IMR-90 (cell line): ENCODE measurements around the gene IST1. TPM values are rescaled to one million over a fixed set of nuclear protein-coding genes. Genes with fewer than 3 reads are reported as not detected.

Experiments used
- ATAC-seq: fragments of 200-7000 bp; cut with Tn5 transposase; 2 replicates; pipeline ENCODE4 v1.9.1; 2020; ENCODE audit warnings: low read depth, mild to moderate bottlenecking, moderate library complexity
- BruUV-seq: library from RNA; stranded (reverse); fragments of 400-500 nt; replicated peaks from 2 replicates; lab custom pipeline; 2021; lab: Mats Ljungman, UMichigan
- CTCF ChIA-PET: fragments of 300-600 bp; formaldehyde crosslinking; extraction: SDS; loops from one replicate; lab custom pipeline; 2021; ENCODE audit warnings: antibody characterized with exemption; lab: Yijun Ruan, JAX
- POLR2A ChIA-PET: fragments of 300-600 bp; sonication (Branson Sonifier 250); formaldehyde crosslinking; loops from one replicate; lab custom pipeline; 2022; ENCODE audit warnings: antibody characterized with exemption; ENCODE audit not compliant: unreplicated experiment; lab: Charles Lee
- DNase-seq: peaks from one replicate; pipeline ENCODE4 v3.0.0; 2013
- H2AFZ ChIP-seq: replicated peaks from 2 replicates; pipeline ENCODE3; 2013; ENCODE audit warnings: low read length, mild to moderate bottlenecking; ENCODE audit not compliant: poor library complexity
- H2AK5ac ChIP-seq: 2 replicates; pipeline ENCODE4 v1.6.1; 2013; ENCODE audit warnings: low read depth, low read length, inconsistent platforms
- H2AK9ac ChIP-seq: replicated peaks from 2 replicates; pipeline ENCODE3; 2013; ENCODE audit warnings: mild to moderate bottlenecking, low read depth, low read length, moderate library complexity; ENCODE audit not compliant: poor library complexity
- H2BK120ac ChIP-seq: 2 replicates; pipeline ENCODE4 v1.6.1; 2013; ENCODE audit warnings: low read depth, low read length, inconsistent platforms
- H2BK15ac ChIP-seq: 3 replicates; pipeline ENCODE4 v1.6.1; 2013; ENCODE audit warnings: low read depth, low read length, inconsistent platforms
- H2BK20ac ChIP-seq: 2 replicates; pipeline ENCODE4 v1.6.1; 2013; ENCODE audit warnings: low read depth, mild to moderate bottlenecking, inconsistent platforms, low read length, moderate library complexity
- H2BK5ac ChIP-seq: 2 replicates; pipeline ENCODE4 v1.6.1; 2013; ENCODE audit warnings: mild to moderate bottlenecking, low read depth, low read length, inconsistent platforms; ENCODE audit not compliant: poor library complexity, severe bottlenecking
- H3K14ac ChIP-seq: replicated peaks from 2 replicates; pipeline ENCODE4 v1.6.1; 2013; ENCODE audit warnings: low read depth, low read length, inconsistent platforms
- H3K18ac ChIP-seq: 2 replicates; pipeline ENCODE4 v1.6.1; 2013; ENCODE audit warnings: low read depth, low read length, control low read depth
- H3K23ac ChIP-seq: 2 replicates; pipeline ENCODE4 v1.6.1; 2013; ENCODE audit warnings: low read depth, low read length, inconsistent platforms
- H3K27ac ChIP-seq: 2 replicates; pipeline ENCODE4 v1.5.1; 2013; ENCODE audit warnings: mild to moderate bottlenecking, control low read depth, low read length; ENCODE audit not compliant: insufficient read depth
- H3K27me3 ChIP-seq: 2 replicates; pipeline ENCODE4 v1.6.1; 2013; ENCODE audit warnings: low read length; ENCODE audit not compliant: control insufficient read depth, insufficient read depth
- H3K36me3 ChIP-seq: 2 replicates; pipeline ENCODE4 v1.6.1; 2013; ENCODE audit warnings: low read length, mixed read lengths; ENCODE audit not compliant: control insufficient read depth, insufficient read depth
- H3K4ac ChIP-seq: 2 replicates; pipeline ENCODE4 v1.6.1; 2013; ENCODE audit warnings: low read depth, low read length, inconsistent platforms
- H3K4me1 ChIP-seq: 2 replicates; pipeline ENCODE4 v1.6.1; 2013; ENCODE audit warnings: low read length, mixed read lengths; ENCODE audit not compliant: control insufficient read depth, insufficient read depth
- H3K4me2 ChIP-seq: 2 replicates; pipeline ENCODE4 v1.6.1; 2013; ENCODE audit warnings: low read depth, mild to moderate bottlenecking, control low read depth, low read length, moderate library complexity
- H3K4me3 ChIP-seq: 2 replicates; pipeline ENCODE4 v1.5.1; 2013; ENCODE audit warnings: low read depth, mild to moderate bottlenecking, control low read depth, low read length, moderate library complexity; ENCODE audit not compliant: insufficient read depth
- H3K56ac ChIP-seq: 2 replicates; pipeline ENCODE4 v1.6.1; 2013; ENCODE audit warnings: low read length, inconsistent platforms; ENCODE audit not compliant: insufficient read depth; ENCODE audit errors: extremely low read depth
- H3K79me1 ChIP-seq, 2 experiments: 2 replicates each; pipeline ENCODE4 v1.6.1; 2013; ENCODE audit warnings: low read length in 2 of 2, inconsistent platforms in 1 of 2, low read depth in 1 of 2
- H3K9ac ChIP-seq: 2 replicates; pipeline ENCODE4 v1.6.1; 2013; ENCODE audit warnings: low read depth, low read length, control low read depth
- H3K9me1 ChIP-seq: 2 replicates; pipeline ENCODE4 v1.6.1; 2013; ENCODE audit warnings: low read length, inconsistent platforms; ENCODE audit not compliant: insufficient read depth
- H3K9me3 ChIP-seq: 2 replicates; pipeline ENCODE4 v1.6.1; 2013; ENCODE audit warnings: low read length; ENCODE audit not compliant: control insufficient read depth, insufficient read depth
- H4K20me1 ChIP-seq: 2 replicates; pipeline ENCODE4 v1.6.1; 2013; ENCODE audit warnings: low read length, inconsistent platforms; ENCODE audit not compliant: insufficient read depth
- H4K5ac ChIP-seq: 2 replicates; pipeline ENCODE4 v1.6.1; 2013; ENCODE audit warnings: mild to moderate bottlenecking, low read depth, low read length, control low read depth
- H4K8ac ChIP-seq, 2 experiments: 2 replicates each; pipeline ENCODE4 v1.6.1; 2013; ENCODE audit warnings: low read depth in 2 of 2, low read length in 2 of 2, control low read depth in 1 of 2, inconsistent platforms in 1 of 2
- H4K91ac ChIP-seq: 2 replicates; pipeline ENCODE4 v1.6.1; 2013; ENCODE audit warnings: low read depth, low read length, inconsistent platforms; ENCODE audit not compliant: insufficient read depth
- RAD21 ChIP-seq: IDR thresholded peaks from 2 replicates; pipeline ENCODE4 v1.6.1; 2012; ENCODE audit warnings: low read length, improper control_type of control experiment
- RFX5 ChIP-seq: IDR thresholded peaks from 2 replicates; pipeline ENCODE4 v1.8.0; 2012; ENCODE audit warnings: low read depth, mild to moderate bottlenecking, low read length, moderate library complexity
- SMC3 ChIP-seq: fragments of 150-350 bp; IDR thresholded peaks from 2 replicates; pipeline ENCODE4 v1.6.1; 2016; ENCODE audit warnings: low read depth, mild to moderate bottlenecking, antibody characterized with exemption, low read length, moderate library complexity
- WGBS, 2 experiments: methylation state at CpG; one replicate each; pipeline versions ENCODE4 v1.1.5 to v1.1.7; 2013; ENCODE audit warnings: missing lambda C conversion rate in 2 of 2; ENCODE audit not compliant: insufficient read length in 1 of 2; ENCODE audit errors: extremely low coverage in 2 of 2; 5-methylcytosine and 5-hydroxymethylcytosine counted together
- dilution Hi-C: fragments of 300-500 bp; cut with HindIII; formaldehyde crosslinking; loops from one replicate; pipeline ENCODE4 v1.14.3; 2018; ENCODE audit warnings: low sequenced_read_pairs; ENCODE audit not compliant: unreplicated experiment
- in situ Hi-C: fragments of 300-500 bp; cut with MboI; formaldehyde crosslinking; loops from 3 replicates; pipeline ENCODE4 v1.14.3; 2019; ENCODE audit warnings: low sequenced_read_pairs, inconsistent platforms, mixed read lengths
- intact Hi-C: fragments of 100-400 bp; cut with micrococcal nuclease; formaldehyde crosslinking; loops from 2 replicates; pipeline ENCODE4 v1.10.0; 2022
- polyA plus RNA-seq, 3 experiments: library from polyadenylated mRNA; depleted of rRNA; stranded (reverse); fragments of >200 nt; gene quantifications; 2 replicates each; pipeline ENCODE4 v1.2.3, GENCODE V29; 2012; ENCODE audit warnings: low replicate concordance in 1 of 3
- total RNA-seq: library from RNA; depleted of rRNA; stranded (reverse); fragments of >200 nt; gene quantifications from 2 replicates; pipeline ENCODE4 v1.2.3, GENCODE V29; 2012
- TF ChIP-seq, protein P1 (sequence below): conservative IDR thresholded peaks from 2 replicates; pipeline ENCODE4 v1.5.1; 2012; ENCODE audit warnings: mild to moderate bottlenecking, low read depth, low read length, improper control_type of control experiment

The IST1 gene
- total and polyA plus RNA-seq, 2 of the 4 experiments (the other 2 are of a cell fraction), result 134 to 186 TPM

DNA sequence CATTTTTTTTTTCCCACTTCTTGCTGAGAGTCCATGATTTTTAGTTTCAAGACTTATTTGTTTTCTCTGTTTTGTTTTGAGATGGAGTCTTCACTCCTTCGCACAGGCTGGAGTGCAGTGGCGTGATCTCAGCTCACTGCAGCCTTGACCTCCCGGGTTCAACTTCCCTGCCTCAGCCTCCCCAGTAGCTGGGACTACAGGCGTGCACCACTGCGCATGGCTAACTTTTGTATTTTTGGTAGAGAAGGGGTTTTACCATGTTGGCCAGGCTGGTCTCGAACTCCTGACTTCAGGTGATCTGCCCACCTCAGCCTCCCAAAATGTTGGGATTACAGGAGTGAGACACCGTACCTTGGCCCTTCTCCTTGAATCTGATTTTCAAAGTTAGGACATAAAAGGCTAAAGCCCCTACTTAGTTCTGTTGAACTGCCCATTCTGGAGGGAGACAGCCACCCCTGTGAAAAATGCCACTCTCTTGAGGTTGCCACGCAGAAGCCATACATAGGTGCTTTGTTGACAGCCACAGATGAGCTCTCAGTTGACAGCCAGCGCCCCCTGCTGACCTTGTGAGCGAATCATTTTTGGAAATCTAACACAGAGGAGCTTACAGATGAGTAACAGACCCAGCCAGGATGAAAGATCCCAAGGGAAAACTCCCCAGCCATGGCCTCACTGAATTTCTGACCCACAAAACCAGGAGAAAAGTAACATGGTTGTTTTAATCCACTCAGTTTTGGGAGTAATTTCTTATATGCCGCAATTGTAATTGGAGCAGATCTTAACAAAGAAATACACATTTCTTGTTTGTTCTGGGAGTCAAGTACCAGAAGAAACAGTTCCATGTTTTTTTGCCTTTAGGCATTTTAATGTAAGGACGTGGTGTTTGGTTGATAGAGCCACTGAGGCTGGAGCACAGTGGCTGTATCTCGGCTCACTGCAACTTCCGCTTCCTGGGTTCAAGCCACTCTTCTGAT, 66.0 kb downstream of the IST1 start:
- Histone ChIP-seq H4K8ac (no peak overlapping the region), H3K36me3 (no peaks in the 10 kb centered on the region), H2AK9ac (no peak overlapping the region), H3K27me3 (no peaks in the 10 kb centered on the region; the same call in 1 of the 2 replicates), H3K4ac (no peak overlapping the region), H4K5ac (no peak overlapping the region), H2AK5ac (no peak overlapping the region), H3K14ac (no peak overlapping the region), H3K4me2 (no peak overlapping the region), H3K9ac (no peak overlapping the region), H3K4me3 (no peak overlapping the region), H2BK5ac (no peak overlapping the region), H4K20me1 (no peaks in the 10 kb centered on the region), H2AFZ (peak overlapping the region; percentile 47), H3K79me1 (no peaks in the 10 kb centered on the region), H2BK15ac (no peak overlapping the region), H2BK120ac (no peak overlapping the region), H3K56ac (no peak overlapping the region), H3K18ac (no peak overlapping the region), H3K27ac (no peak overlapping the region), H3K9me3 (no peaks in the 10 kb centered on the region), H3K9me1 (no peaks in the 10 kb centered on the region), H2BK20ac (no peak overlapping the region), H3K23ac (no peak overlapping the region), H4K91ac (no peak overlapping the region), H3K4me1 (no peaks in the 10 kb centered on the region)
- peak; percentile 99 for ATAC-seq
- DNase-seq, result peak; percentile 83
- WGBS, 2 experiments, result no CpG with 5 or more reads among the region's 14 CpGs
- in situ Hi-C loops (no loop called here), intact Hi-C loops (loop anchor here (1.0 to 10.0 kb wide), 3 partner anchors 64 to 197 kb away; partner anchors contain the start of genes IST1 and ZNF821), dilution Hi-C loops (no loop called here)
- no TSS peak for BruUV-seq
- ChIA-PET CTCF (interaction anchor here (0.5 to 2.2 kb wide), 21 partner anchors 9 to 396 kb away, joined by 3 to 19 read pairs (median 3); partner anchors contain the start of genes IST1, PKD1L3 and ZNF821), POLR2A (interaction anchor here (0.6 kb wide), 1 partner anchor 67 kb away, joined by 8 read pairs; no protein-coding TSS in a partner anchor)
- TF ChIP-seq RAD21, result peak; percentile 83
- TF ChIP-seq SMC3, result peak; percentile 82
- TF ChIP-seq RFX5, result no peak
- TF ChIP-seq, protein P1, sequence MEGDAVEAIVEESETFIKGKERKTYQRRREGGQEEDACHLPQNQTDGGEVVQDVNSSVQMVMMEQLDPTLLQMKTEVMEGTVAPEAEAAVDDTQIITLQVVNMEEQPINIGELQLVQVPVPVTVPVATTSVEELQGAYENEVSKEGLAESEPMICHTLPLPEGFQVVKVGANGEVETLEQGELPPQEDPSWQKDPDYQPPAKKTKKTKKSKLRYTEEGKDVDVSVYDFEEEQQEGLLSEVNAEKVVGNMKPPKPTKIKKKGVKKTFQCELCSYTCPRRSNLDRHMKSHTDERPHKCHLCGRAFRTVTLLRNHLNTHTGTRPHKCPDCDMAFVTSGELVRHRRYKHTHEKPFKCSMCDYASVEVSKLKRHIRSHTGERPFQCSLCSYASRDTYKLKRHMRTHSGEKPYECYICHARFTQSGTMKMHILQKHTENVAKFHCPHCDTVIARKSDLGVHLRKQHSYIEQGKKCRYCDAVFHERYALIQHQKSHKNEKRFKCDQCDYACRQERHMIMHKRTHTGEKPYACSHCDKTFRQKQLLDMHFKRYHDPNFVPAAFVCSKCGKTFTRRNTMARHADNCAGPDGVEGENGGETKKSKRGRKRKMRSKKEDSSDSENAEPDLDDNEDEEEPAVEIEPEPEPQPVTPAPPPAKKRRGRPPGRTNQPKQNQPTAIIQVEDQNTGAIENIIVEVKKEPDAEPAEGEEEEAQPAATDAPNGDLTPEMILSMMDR, result peak; percentile 85
